ENCODE data around the gene KCP.

GRCh38 chr7:128919241-128919640 is 8.7 kb upstream of the KCP start:
- no peak for TF ChIP-seq YY1 (IDR thresholded peaks at IDR 0.05; ENCODE audit: low read depth)
- no peak for TF ChIP-seq RAD21 (IDR thresholded peaks at IDR 0.05; ENCODE audit: low read depth)
- TF ChIP-seq EGR1 (IDR thresholded peaks at IDR 0.05) = no peak
- TF ChIP-seq FOXM1 (IDR thresholded peaks at IDR 0.05; ENCODE audit: borderline replicate concordance, low read depth) = no peak
- no peak for TF ChIP-seq REST (IDR thresholded peaks at IDR 0.05; ENCODE audit: low read depth)
- TF ChIP-seq ZBTB7A (IDR thresholded peaks at IDR 0.05; ENCODE audit: low read depth) = no peak
- no peak for TF ChIP-seq TEAD4 (IDR thresholded peaks at IDR 0.05)
- TF ChIP-seq NFIC (IDR thresholded peaks at IDR 0.05) = no peak
- TF ChIP-seq MAX (IDR thresholded peaks at IDR 0.05) = no peak
- TF ChIP-seq EP300 (IDR thresholded peaks at IDR 0.05; ENCODE audit: borderline replicate concordance) = no peak
- TF ChIP-seq TAF1 (IDR thresholded peaks at IDR 0.05; ENCODE audit: low read depth) = no peak
- TF ChIP-seq TCF12 (IDR thresholded peaks at IDR 0.05; ENCODE audit: low read depth) = no peak
- no peak for TF ChIP-seq USF1 (IDR thresholded peaks at IDR 0.05)
